Measurements from ENCODE around the gene ZNF217. TPM values are rescaled to one million over a fixed set of nuclear protein-coding genes. Genes with fewer than 3 reads are reported as not detected.
"Not testable (repeated sequence)": the region's sequence is repeated elsewhere in the genome, so short reads cannot be mapped to it uniquely, and the experiment has no call there.

Gene ZNF217
- total and polyA plus RNA-seq, 4 donors = 6.0 to 32.6 (median 24.5) TPM

DNA sequence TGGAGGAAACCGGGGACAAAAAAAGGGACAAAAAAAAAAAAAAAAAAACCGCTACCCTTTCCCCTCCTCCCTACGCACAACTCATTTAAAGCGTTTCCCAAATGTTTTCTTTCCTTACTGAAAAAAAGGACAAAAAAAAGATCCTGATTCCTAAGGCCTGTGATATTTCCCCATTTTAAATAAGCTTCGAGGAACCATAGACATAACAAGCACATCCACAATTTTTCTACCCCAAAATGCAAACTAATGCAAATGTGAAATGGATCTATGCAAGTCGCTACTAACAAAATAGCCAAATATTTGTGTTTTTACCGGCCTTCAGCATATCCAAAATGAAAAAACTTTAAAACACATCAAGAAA, 1.4 kb upstream of the ZNF217 start:
- DNase-seq (no peak), ATAC-seq (ENCODE audit: insufficient read depth, low FRiP score) (no peak)
- Histone ChIP-seq H3K4me3 (no peak overlapping the region), H3K27ac (ENCODE audit: low read depth in 1 of 2, low read length in 1 of 2) (peak overlapping the region in 1 of 2 donors; percentile 74), H3K27me3 (ENCODE audit: control insufficient read depth in 3 of 3, insufficient read depth in 3 of 3, low read length in 2 of 3) (no peaks in the 10 kb centered on the region), H3K9me3 (ENCODE audit: control insufficient read depth in 4 of 4, insufficient read depth in 3 of 4, low read length in 3 of 4) (no peaks in the 10 kb centered on the region), H3K4me1 (ENCODE audit: control insufficient read depth in 5 of 5, insufficient read depth in 5 of 5, low read length in 5 of 5) (peaks cover 0 to 26% (median 4%) of the 10 kb centered on the region in 5 donors), H3K36me3 (ENCODE audit: control insufficient read depth in 4 of 4, insufficient read depth in 4 of 4, low read length in 4 of 4) (no peaks in the 10 kb centered on the region), H3K9ac (ENCODE audit: insufficient read depth in 1 of 2, low read length in 2 of 2) (peak overlapping the region in 1 of 2 donors; percentile 92)
- TF ChIP-seq, protein P1, sequence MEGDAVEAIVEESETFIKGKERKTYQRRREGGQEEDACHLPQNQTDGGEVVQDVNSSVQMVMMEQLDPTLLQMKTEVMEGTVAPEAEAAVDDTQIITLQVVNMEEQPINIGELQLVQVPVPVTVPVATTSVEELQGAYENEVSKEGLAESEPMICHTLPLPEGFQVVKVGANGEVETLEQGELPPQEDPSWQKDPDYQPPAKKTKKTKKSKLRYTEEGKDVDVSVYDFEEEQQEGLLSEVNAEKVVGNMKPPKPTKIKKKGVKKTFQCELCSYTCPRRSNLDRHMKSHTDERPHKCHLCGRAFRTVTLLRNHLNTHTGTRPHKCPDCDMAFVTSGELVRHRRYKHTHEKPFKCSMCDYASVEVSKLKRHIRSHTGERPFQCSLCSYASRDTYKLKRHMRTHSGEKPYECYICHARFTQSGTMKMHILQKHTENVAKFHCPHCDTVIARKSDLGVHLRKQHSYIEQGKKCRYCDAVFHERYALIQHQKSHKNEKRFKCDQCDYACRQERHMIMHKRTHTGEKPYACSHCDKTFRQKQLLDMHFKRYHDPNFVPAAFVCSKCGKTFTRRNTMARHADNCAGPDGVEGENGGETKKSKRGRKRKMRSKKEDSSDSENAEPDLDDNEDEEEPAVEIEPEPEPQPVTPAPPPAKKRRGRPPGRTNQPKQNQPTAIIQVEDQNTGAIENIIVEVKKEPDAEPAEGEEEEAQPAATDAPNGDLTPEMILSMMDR (IDR thresholded peaks at IDR 0.05; ENCODE audit: control extremely low read depth, extremely low read depth) = no peak
- 13 to 18% methylated on average over 7 of the region's 7 CpGs for WGBS, 2 donors

- Histone ChIP-seq H3K27me3 (ENCODE audit: control insufficient read depth in 3 of 3, insufficient read depth in 3 of 3, low read length in 2 of 3) (no peaks in the 10 kb centered on the region), H3K9ac (ENCODE audit: insufficient read depth in 1 of 2, low read length in 2 of 2) (peak overlapping the region; percentile 63 to 92), H3K4me3 (peak overlapping the region; percentile 50), H3K27ac (ENCODE audit: low read depth in 1 of 2, low read length in 1 of 2) (peak overlapping the region; percentile 92 to 100), H3K36me3 (ENCODE audit: control insufficient read depth in 4 of 4, insufficient read depth in 4 of 4, low read length in 4 of 4) (no peaks in the 10 kb centered on the region), H3K4me1 (ENCODE audit: control insufficient read depth in 5 of 5, insufficient read depth in 5 of 5, low read length in 5 of 5) (peaks cover 0 to 32% (median 6%) of the 10 kb centered on the region in 5 donors), H3K9me3 (ENCODE audit: control insufficient read depth in 4 of 4, insufficient read depth in 3 of 4, low read length in 3 of 4) (no peaks in the 10 kb centered on the region)
- DNase-seq = peak; percentile 94 to 99 (median 96)
- WGBS, 2 donors = 0 to 2% methylated on average over 46 to 110 of the region's 110 CpGs
- TF ChIP-seq, protein P1 (IDR thresholded peaks at IDR 0.05; ENCODE audit: control extremely low read depth, extremely low read depth) = no peak
- peak; percentile 94 for ATAC-seq (ENCODE audit: insufficient read depth, low FRiP score)
Measured at GRCh38 chr20:53594068-53595017, 704 bp upstream of the ZNF217 start.

GRCh38 chr20:53592992-53593465, 610 bp downstream of the ZNF217 start:
- H3K27ac ChIP-seq (ENCODE audit: low read depth in 1 of 2, low read length in 1 of 2) = peak overlapping the region; percentile 98 to 100
- TF ChIP-seq, protein P1 (IDR thresholded peaks at IDR 0.05; ENCODE audit: control extremely low read depth, extremely low read depth) = no peak
- H3K4me3 ChIP-seq = peak overlapping the region; percentile 67
- DNase-seq = peak in 2 of 3 donors; percentile 52 to 54
- H3K36me3 ChIP-seq (ENCODE audit: control insufficient read depth in 4 of 4, insufficient read depth in 4 of 4, low read length in 4 of 4) = no peaks in the 10 kb centered on the region
- WGBS, 2 donors = 0 to 1% methylated on average over 36 to 47 of the region's 47 CpGs
- H3K4me1 ChIP-seq (ENCODE audit: control insufficient read depth in 5 of 5, insufficient read depth in 5 of 5, low read length in 5 of 5) = peaks cover 0 to 40% (median 6%) of the 10 kb centered on the region in 5 donors
- H3K9me3 ChIP-seq (ENCODE audit: control insufficient read depth in 4 of 4, insufficient read depth in 3 of 4, low read length in 3 of 4) = no peaks in the 10 kb centered on the region
- H3K9ac ChIP-seq (ENCODE audit: insufficient read depth in 1 of 2, low read length in 2 of 2) = peak overlapping the region; percentile 46 to 83
- H3K27me3 ChIP-seq (ENCODE audit: control insufficient read depth in 3 of 3, insufficient read depth in 3 of 3, low read length in 2 of 3) = no peaks in the 10 kb centered on the region
- ATAC-seq (ENCODE audit: insufficient read depth, low FRiP score) = no peak

DNA sequence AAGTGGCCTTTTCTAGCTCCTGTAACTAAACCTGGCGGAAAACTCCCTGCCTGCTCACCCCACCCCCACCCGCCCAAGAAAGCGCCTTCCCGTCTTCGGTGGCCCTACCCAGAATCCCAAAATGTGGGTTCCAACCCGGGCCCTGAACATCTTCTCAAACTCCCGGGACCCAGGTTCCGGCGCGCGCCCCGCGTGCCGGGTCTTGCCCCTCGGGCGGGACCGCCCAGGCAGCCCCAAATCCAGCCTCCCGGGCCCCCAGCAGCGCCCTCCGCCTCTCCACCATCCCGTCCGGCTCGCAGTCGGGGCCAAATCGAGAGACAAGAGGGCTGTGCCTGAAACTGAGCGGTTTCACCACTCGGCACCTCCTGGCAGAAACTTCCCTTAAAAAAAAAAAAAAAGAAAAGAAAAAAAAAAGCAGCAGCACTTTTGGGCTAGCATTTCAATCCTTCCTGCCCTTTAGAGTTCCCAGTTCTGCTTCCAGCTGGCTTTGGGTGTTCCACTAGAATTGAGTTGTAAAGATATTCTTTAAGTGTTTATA, 1.1 kb downstream of the ZNF217 start:
- WGBS, 2 donors = 1 to 4% methylated on average over 25 to 27 of the region's 27 CpGs
- not testable (repeated sequence) for ATAC-seq (ENCODE audit: insufficient read depth, low FRiP score)
- DNase-seq = peak; percentile 84 to 85 (median 85)

GRCh38 chr20:53591941-53592441, 1.6 kb downstream of the ZNF217 start:
- H3K36me3 ChIP-seq (ENCODE audit: control insufficient read depth in 4 of 4, insufficient read depth in 4 of 4, low read length in 4 of 4); H3K27me3 ChIP-seq (ENCODE audit: control insufficient read depth in 3 of 3, insufficient read depth in 3 of 3, low read length in 2 of 3); H3K9me3 ChIP-seq (ENCODE audit: control insufficient read depth in 4 of 4, insufficient read depth in 3 of 4, low read length in 3 of 4); ATAC-seq (ENCODE audit: insufficient read depth, low FRiP score): not testable (repeated sequence)
- DNase-seq = peak in 1 of 3 donors; percentile 59
- Histone ChIP-seq H3K4me1 (ENCODE audit: control insufficient read depth in 5 of 5, insufficient read depth in 5 of 5, low read length in 5 of 5) (peaks cover 0 to 32% (median 6%) of the 10 kb centered on the region in 5 donors), H3K9ac (ENCODE audit: insufficient read depth in 1 of 2, low read length in 2 of 2) (peak overlapping the region; percentile 46 to 87), H3K4me3 (peak overlapping the region; percentile 58), H3K27ac (ENCODE audit: low read depth in 1 of 2, low read length in 1 of 2) (peak overlapping the region; percentile 95 to 100)
- 17 to 32% methylated on average over 8 to 9 of the region's 9 CpGs for WGBS, 2 donors

More for the DNA sequence above, 1.1 kb downstream of the ZNF217 start:
- not testable (repeated sequence) for H3K9me3 ChIP-seq (ENCODE audit: control insufficient read depth in 4 of 4, insufficient read depth in 3 of 4, low read length in 3 of 4); H3K36me3 ChIP-seq (ENCODE audit: control insufficient read depth in 4 of 4, insufficient read depth in 4 of 4, low read length in 4 of 4); H3K27me3 ChIP-seq (ENCODE audit: control insufficient read depth in 3 of 3, insufficient read depth in 3 of 3, low read length in 2 of 3)
- peaks cover 0 to 35% (median 6%) of the 10 kb centered on the region in 5 donors for H3K4me1 ChIP-seq (ENCODE audit: control insufficient read depth in 5 of 5, insufficient read depth in 5 of 5, low read length in 5 of 5)
- peak overlapping the region; percentile 46 to 87 for H3K9ac ChIP-seq (ENCODE audit: insufficient read depth in 1 of 2, low read length in 2 of 2)
- H3K27ac ChIP-seq (ENCODE audit: low read depth in 1 of 2, low read length in 1 of 2) = peak overlapping the region; percentile 98 to 100
- H3K4me3 ChIP-seq = peak overlapping the region; percentile 58
